Stimulated activated CD8-positive, alpha-beta memory T cell treated with anti-CD3 and anti-CD28 coated beads, Interleukin-12 subunit alpha, Interleukin-12 subunit beta, amount 100 ng/mL, for 4 hours (primary cell): ENCODE data around the gene DMKN.

ENCODE experiments used
- DNase-seq: peaks from one replicate; pipeline ENCODE4 v3.0.0-alpha.2; 2020; ENCODE audit warnings: low read depth

DMKN gene

GRCh38 chr19:35525873-35526272 is 12.4 kb upstream of the DMKN start:
- DNase-seq: no peak

DNA sequence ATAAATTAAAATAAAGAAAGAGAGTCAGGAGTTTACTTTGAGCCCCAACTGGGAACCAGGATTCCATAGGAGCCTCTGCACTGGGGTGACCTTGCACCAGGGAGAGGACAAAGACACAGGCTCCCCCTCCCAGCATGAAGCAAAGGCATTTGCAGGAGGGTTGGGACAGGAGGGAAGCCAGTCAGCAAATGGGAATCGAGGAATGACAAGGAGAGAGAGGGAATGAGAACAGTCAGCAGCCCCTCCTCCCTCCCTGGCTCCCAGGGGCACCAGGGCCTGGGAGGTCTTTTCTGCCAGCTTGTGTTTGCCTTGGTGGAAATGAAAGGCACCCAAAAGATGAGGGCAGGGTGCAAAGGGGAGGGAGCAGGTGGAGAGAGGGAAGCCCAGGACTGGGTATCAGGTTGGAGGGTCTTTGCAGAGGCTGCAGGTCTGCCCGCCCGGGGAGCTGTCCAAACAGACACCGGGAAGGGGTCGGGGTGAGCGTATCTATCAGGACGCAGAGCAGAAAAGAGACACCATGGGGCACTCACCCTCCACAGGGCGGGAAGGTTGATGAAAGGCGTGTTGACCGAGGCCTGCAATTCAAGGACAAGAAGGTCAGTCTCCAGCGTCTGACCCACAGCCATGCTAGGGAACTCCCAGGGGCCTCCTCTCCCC is 10.9 kb upstream of the DMKN start:
- no peak for DNase-seq

DNA sequence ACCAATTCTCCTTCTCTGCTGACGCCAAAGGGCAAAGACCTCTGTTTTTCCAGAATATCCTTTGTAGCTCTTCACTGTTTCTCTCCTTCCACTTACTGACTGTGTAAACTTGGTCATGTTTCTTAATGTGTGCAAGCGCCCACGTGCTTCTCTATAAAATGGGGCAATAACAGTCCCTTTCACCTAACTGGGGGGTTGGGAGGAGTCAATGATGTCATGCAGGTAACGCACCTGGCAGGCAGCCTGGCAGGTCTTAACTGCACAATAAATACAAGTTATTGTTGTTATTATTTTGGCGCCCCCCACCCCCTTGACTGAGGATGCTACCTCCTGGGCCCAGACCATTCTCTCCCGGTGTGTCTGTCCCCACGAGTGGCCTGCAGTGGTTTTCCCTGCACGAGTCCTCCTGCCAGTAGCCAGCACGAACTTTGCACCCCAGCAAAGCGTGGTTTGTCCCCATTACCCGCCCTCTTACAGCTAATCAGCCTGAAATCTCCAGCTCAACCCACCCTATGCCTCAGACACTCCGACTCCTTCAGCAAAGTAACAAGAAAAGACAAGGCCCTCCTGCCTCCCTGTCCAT is 9.4 kb upstream of the DMKN start:
- DNase-seq: no peak

GRCh38 chr19:35521124-35521743 is 7.8 kb upstream of the DMKN start:
- DNase-seq: no peak

GRCh38 chr19:35519291-35519690 is 5.8 kb upstream of the DMKN start:
- no peak for DNase-seq

DNA sequence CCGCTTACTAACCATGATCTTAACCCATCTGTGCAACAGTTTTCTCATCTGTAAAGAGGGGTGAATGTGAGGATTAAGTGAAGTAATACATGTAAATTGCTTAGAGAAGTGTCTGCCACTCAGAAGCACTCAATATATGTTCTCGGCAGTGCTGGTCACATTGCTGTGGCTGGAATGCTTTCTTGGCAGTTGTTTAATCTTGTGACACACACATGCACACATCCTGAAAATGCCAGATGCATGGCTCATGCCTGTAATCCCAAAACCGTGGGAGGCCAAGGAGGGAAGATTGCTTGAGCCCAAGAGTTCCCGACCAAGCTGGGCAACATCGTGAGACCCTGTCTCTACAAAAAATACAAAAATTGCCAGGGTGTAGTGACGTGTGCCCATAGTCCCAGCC is 4.9 kb upstream of the DMKN start:
- DNase-seq: no peak

GRCh38 chr19:35517342-35517741 is 3.9 kb upstream of the DMKN start:
- DNase-seq: no peak

GRCh38 chr19:35516310-35516709 is 2.9 kb upstream of the DMKN start:
- DNase-seq: no peak

GRCh38 chr19:35514282-35514809 is 897 bp upstream of the DMKN start:
- DNase-seq: no peak

DNA sequence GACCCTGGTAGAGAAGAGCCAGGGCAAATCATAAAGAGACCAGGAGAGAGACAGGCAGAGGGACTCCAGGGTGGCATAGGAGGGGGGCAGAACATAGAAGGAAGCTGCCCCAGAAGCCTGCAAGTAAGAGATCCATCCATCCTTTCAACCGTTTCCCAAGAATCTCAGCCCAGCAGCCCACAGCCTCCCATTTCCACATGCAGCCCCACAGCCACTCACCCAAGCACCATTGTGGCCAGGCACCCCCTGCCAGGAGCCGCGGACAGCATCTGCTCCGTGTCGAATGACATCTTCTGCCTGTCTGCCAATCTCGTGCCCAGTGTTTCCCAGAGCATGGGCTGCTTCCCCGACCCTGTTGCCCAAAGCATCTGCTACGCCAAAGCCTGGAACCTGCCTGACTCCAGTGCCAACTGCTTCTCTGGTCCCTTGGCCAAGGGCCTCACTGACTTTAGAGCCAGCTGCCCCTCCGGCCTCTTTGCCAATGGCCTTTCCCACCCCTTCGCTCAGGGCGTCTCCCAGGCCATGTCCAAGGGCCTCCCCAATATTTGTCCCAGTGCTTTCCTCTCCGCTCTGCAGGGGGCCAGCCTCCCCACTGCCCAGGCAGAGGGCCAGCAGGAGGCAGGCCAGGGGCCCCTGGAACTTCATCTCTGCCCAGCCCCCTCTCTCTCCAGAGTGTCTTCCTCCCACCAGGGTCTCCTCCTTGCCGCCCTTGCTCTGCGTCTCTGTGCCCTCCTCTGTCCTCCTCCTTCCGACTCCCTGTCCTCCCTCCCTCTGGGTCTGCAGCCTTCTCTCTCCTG is 420 bp downstream of the DMKN start:
- no peak for DNase-seq

DNA sequence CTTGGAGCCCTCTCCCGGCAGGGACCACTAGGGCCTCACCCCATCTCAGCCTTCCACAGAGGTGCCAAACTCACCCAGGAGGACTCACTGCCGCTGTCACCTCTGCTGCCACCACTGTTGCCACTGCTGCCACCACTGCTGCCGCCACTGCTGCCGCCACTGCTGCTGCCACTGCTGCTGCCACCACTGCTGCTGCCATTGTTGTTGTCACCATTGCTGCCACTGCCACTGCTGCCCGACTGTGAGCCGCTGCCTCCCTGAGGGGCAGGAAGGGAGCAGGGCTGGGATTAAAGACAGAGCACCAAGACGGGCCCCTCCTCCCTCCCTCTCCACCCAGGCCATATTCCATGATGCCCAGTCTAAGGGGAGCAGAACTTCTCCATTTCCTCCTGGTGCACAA is 2.1 kb downstream of the DMKN start:
- no peak for DNase-seq

DNA sequence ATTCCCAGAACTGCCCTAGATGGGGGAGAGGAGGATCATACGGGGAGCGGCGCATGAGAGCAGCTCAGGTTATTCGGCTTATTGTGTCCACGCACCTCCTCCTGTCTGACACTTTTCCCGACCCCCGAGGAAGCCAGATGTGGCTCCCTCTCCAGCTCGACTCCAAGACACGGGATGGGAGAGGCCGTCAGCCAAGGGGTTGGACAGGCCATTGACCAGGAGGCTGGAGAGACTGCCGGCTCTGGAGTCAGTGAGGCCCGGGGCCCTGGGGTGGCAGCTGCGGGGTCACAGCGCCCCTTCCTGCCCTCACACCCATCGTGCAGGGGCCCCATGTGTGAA is 2.9 kb downstream of the DMKN start:
- no peak for DNase-seq

- peak; percentile 59 for DNase-seq
Observed at GRCh38 chr19:35509861-35510625, 3.4 kb downstream of the DMKN start.

DNA sequence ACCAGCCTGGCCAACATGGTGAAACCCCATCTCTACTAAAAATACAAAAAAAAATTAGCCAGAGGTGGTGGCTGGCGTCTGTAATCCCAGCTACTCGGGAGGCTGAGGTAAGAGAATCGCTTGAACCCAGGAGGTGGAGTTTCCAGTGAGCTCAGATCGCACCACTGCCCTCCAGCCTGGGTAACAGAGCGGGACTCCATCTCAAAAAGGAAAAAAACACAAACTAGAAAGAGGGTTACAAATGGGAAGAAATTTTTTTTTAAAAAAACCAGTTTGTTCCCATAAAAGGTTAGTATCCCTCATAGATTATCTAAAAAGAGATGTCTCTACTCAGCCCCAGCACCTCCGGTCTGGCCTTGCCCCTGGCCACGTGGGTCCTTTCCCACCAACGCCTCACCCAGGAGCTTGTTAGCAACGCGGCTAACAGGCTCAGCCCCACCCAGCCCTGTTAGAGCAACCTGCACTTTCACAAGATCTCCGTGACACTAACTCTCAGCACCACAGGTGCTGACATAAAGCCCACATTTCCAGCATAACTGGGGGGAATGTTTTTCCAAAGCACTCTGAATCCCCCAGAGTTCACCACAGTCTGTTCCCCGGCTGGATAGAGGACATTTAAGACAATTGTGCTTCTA is 4.3 kb downstream of the DMKN start:
- no peak for DNase-seq

DNA sequence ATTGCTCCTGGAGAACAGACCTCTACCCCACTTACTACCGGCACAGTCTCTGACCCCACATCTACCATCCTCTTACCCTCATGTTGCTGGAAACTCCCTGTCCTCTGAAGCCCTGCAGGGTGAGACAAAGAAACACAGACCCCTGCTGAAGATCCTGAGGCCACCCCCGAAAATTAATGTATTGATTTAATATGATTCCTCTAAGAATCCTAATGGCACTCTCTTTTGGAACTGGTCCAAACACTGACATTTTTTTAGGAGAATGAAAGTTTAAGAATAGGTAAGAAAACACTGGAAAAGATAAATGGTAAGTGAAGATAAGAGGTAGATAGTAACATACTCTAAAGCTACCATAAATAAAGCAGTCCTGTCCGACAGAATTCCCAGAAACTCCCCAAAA is 5.3 kb downstream of the DMKN start:
- no peak for DNase-seq

DNA sequence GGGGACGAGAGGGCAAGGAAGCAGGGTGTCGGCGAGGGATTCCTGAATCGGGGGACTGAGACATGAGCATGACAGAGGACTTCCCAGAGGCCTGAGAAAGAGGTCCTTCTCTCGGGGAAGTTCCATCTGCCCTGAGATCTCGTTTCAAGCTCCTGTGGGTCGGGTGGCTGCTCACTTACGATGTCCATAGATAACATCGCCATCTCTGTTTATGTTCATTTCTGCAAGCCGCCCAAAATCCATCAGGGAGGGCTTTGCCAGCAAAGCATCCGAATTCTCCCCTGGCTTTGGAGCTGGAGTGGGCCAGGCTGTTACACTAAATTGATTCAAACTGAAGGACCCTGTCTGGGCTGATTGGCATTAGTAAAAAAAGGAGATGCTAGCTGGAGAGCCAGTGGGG is 5.9 kb downstream of the DMKN start:
- DNase-seq: no peak

- no peak for DNase-seq
Observed at GRCh38 chr19:35506011-35506410, 7.4 kb downstream of the DMKN start.

DNA sequence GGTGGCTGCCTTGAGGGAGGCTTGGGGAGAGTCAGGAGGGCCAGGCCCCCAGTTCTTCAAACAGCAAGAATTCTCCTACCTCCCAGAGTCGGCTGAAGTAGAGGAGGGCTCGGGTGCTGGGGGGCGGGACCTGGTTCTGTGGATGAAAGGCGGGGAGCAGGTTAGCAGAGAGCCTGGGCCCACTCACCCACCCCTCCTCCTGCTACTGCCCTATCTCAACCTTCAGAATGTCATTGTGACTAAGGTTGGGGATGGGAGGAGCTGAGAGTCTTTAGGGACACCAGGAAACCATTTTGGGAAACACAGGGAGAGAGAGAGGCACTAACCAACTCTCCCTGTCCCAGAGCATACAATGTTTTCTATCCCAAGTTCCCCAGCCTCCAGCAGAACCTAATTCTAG is 10.7 kb downstream of the DMKN start:
- no peak for DNase-seq

DNA sequence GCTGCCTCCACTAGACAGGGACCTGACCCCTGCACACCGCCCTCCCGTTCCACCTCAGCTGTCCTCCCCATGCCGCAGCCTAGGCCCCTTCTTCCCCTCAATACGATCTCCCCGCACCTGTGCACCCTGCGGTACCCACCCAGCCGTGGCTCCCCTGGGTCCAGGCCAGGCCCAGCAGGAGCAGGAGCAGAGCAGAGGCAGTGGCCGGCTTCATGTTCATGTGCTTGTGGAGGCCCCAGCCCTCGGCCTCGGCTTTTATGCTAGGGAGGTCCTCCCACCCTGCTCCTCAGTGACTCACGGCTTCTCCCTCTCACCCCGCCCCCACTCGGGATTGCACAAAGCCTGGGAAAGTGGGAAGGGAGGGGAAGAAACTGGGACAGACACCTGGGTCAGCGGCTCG is 11.8 kb downstream of the DMKN start:
- no peak for DNase-seq

- no peak for DNase-seq
Observed at GRCh38 chr19:35500611-35501010, 12.8 kb downstream of the DMKN start.

DNA sequence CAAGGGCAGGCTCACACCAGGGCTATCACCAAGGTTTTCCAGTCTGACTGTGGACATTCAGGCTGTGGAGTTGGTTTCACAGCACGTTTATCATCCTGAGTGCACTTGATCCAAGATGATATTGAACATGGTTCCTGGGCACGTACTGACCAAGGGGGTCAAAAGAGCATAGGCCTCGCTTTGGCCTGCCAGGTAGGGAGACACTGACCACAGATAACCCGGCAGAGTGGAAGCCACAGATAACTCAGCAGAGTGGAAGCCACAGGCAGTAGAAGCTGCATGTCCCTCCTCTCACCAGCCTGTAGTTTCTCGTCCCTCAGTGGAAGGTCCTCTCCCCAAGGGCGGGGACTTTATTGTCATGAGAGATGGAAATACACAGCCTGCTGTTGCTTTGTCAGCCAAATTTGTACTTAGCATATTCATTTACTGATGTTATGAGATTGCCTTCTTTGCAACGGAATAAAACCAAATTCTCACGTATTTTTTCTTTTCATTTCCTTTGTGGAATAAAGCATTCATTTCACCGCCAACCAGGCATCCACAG is 14.4 kb downstream of the DMKN start:
- no peak for DNase-seq
